B cell (primary cell): ENCODE data around the gene RFX4. TPM values are rescaled to one million over a fixed set of nuclear protein-coding genes. Genes with fewer than 3 reads are reported as not detected.

Source experiments
- ATAC-seq: fragments of 200-7000 bp; cut with Tn5 transposase; one replicate; pipeline ENCODE4 v1.10.0; 2021; ENCODE audit warnings: low read depth, mild to moderate bottlenecking, moderate number of reproducible peaks, moderate library complexity
- CTCF ChIA-PET: fragments of 350-600 bp; sonication (Branson Sonifier 250); formaldehyde crosslinking; loops from one replicate; lab custom pipeline; 2021; ENCODE audit warnings: antibody characterized with exemption, inconsistent platforms; lab: Charles Lee
- POLR2A ChIA-PET: fragments of 350-600 bp; sonication (Branson Sonifier 250); formaldehyde crosslinking; loops from one replicate; lab custom pipeline; 2021; ENCODE audit warnings: antibody characterized with exemption; lab: Charles Lee
- DNase-seq: peaks from one replicate; pipeline ENCODE4 v3.0.0; 2013
- H2AFZ ChIP-seq: 2 replicates; pipeline ENCODE4 v1.6.1; 2012; ENCODE audit warnings: mild to moderate bottlenecking, low read depth, low read length; ENCODE audit not compliant: insufficient read depth, poor library complexity, severe bottlenecking
- H3K27ac ChIP-seq, 2 donors: 1 replicate in 1 of 2; 2 replicates in 1 of 2; pipeline ENCODE4 v1.5.1; 2012 to 2013; ENCODE audit warnings: low read length in 2 of 2, mild to moderate bottlenecking in 2 of 2, moderate library complexity in 1 of 2
- H3K27me3 ChIP-seq, 4 experiments: fragments of 200-600 bp in 1 of 4; sonication (generic) in 1 of 4; replicated peaks in 1 of 4; 1 replicate in 2 of 4; 2 replicates in 2 of 4; pipeline versions ENCODE4 v1.6.1 to v1.7.0; 2013 to 2016; ENCODE audit warnings: low read length in 3 of 4, mild to moderate bottlenecking in 2 of 4, mixed read lengths in 1 of 4, moderate library complexity in 1 of 4; ENCODE audit not compliant: insufficient read depth in 4 of 4, control insufficient read depth in 3 of 4; ENCODE audit errors: control extremely low read depth in 1 of 4
- H3K36me3 ChIP-seq, 2 experiments: replicated peaks in 1 of 2; 1 replicate in 1 of 2; 2 replicates in 1 of 2; pipeline versions ENCODE4 v1.6.1 to v1.7.1; 2013; ENCODE audit warnings: low read length in 1 of 2; ENCODE audit not compliant: insufficient read depth in 2 of 2, control insufficient read depth in 1 of 2; ENCODE audit errors: control extremely low read depth in 1 of 2, extremely low read depth in 1 of 2
- H3K4me1 ChIP-seq, 2 donors: fragments of 200-600 bp in 1 of 2; sonication (generic) in 1 of 2; 1 replicate in 1 of 2; 2 replicates in 1 of 2; pipeline versions ENCODE4 v1.5.1 to v1.6.1; 2013 to 2017; ENCODE audit warnings: low read length in 2 of 2; ENCODE audit not compliant: control insufficient read depth in 2 of 2, insufficient read depth in 2 of 2
- H3K4me2 ChIP-seq: replicated peaks from 2 replicates; pipeline ENCODE3; 2012; ENCODE audit warnings: mild to moderate bottlenecking, low read depth, low read length; ENCODE audit not compliant: poor library complexity, severe bottlenecking
- H3K4me3 ChIP-seq, 5 experiments: fragments of 200-600 bp in 1 of 5; sonication (generic) in 1 of 5; 1 replicate in 3 of 5; 2 replicates in 2 of 5; pipeline versions ENCODE4 v1.5.1 to v1.7.0; 2011 to 2016; ENCODE audit warnings: low read length in 4 of 5, mild to moderate bottlenecking in 4 of 5, low read depth in 2 of 5, control low read depth in 1 of 5, moderate library complexity in 1 of 5; ENCODE audit not compliant: insufficient read depth in 1 of 5; ENCODE audit errors: control extremely low read depth in 1 of 5, extremely low read depth in 1 of 5
- H3K79me2 ChIP-seq: fragments of 200-600 bp; sonication (generic); one replicate; pipeline ENCODE4 v1.6.0; 2016; ENCODE audit warnings: low read length; ENCODE audit not compliant: control insufficient read depth, insufficient read depth
- H3K9ac ChIP-seq: fragments of 200-600 bp; sonication (generic); 2 replicates; pipeline ENCODE4 v1.6.1; 2017; ENCODE audit warnings: mild to moderate bottlenecking, low read length, moderate library complexity
- H3K9me3 ChIP-seq, 3 donors: one replicate each; pipeline versions ENCODE4 v1.6.1 to v1.7.1; 2013; ENCODE audit warnings: low read length in 2 of 3; ENCODE audit not compliant: control insufficient read depth in 2 of 3, insufficient read depth in 1 of 3; ENCODE audit errors: control extremely low read depth in 1 of 3
- H4K20me1 ChIP-seq: 2 replicates; pipeline ENCODE4 v1.6.0; 2012; ENCODE audit warnings: mild to moderate bottlenecking, low read length; ENCODE audit not compliant: insufficient read depth, control insufficient read depth, poor library complexity, severe bottlenecking
- H3K27ac Mint-ChIP-seq: one replicate; pipeline ENCODE4 v1.8.0; 2021; ENCODE audit warnings: mixed read lengths
- H3K27me3 Mint-ChIP-seq: one replicate; pipeline ENCODE4 v1.8.0; 2021; ENCODE audit warnings: mixed read lengths
- H3K4me1 Mint-ChIP-seq: one replicate; pipeline ENCODE4 v1.8.0; 2021; ENCODE audit warnings: mixed read lengths
- H3K4me3 Mint-ChIP-seq: one replicate; pipeline ENCODE4 v1.8.0; 2021; ENCODE audit warnings: mixed read lengths
- H3K9me3 Mint-ChIP-seq: one replicate; pipeline ENCODE4 v1.8.0; 2022; ENCODE audit warnings: mixed read lengths; ENCODE audit not compliant: insufficient read depth
- CTCF ChIP-seq: fragments of 200-600 bp; IDR thresholded peaks from one replicate; pipeline ENCODE4 v1.8.0; 2022; ENCODE audit warnings: antibody characterized with exemption, mild to moderate bottlenecking
- EZH2 ChIP-seq: IDR thresholded peaks from 2 replicates; pipeline ENCODE4 v1.6.1; 2012; ENCODE audit warnings: borderline replicate concordance, low read depth, mild to moderate bottlenecking, moderate library complexity, low read length; ENCODE audit not compliant: insufficient read depth, poor library complexity, severe bottlenecking
- WGBS: methylation state at CpG from one replicate; pipeline ENCODE4 v1.1.5; 2013; ENCODE audit warnings: missing lambda C conversion rate; ENCODE audit not compliant: insufficient coverage; 5-methylcytosine and 5-hydroxymethylcytosine counted together
- intact Hi-C: fragments of 100-400 bp; cut with micrococcal nuclease; formaldehyde crosslinking; loops from one replicate; pipeline ENCODE4 v1.10.0; 2022
- polyA plus RNA-seq: library from polyadenylated mRNA; depleted of rRNA; stranded (reverse); fragments of >200 nt; gene quantifications from 2 replicates; pipeline ENCODE4 v1.2.3, GENCODE V29; 2012
- total RNA-seq, 2 donors: library from RNA; stranded (reverse); fragments of 120-200 nt in 1 of 2; gene quantifications; 1 replicate in 1 of 2; 2 replicates in 1 of 2; pipeline versions ENCODE4 v1.2.3 to v1.2.4, GENCODE V29; 2013 to 2022

The RFX4 gene
- total and polyA plus RNA-seq, 2 donors (not counting 1 experiment from before 2014, with no cell fraction given), result not detected

- CTCF ChIA-PET, result no interaction called here
- no peak overlapping the region for H3K9ac ChIP-seq
- WGBS, result 100% methylated on average over 2 of the region's 4 CpGs
- H3K27ac Mint-ChIP-seq, result no peak overlapping the region
- H3K27ac ChIP-seq, result no peak overlapping the region
- no peaks in the 10 kb centered on the region for H3K9me3 Mint-ChIP-seq
- no peak for DNase-seq
- H3K27me3 Mint-ChIP-seq, result peaks cover 28% of the 10 kb centered on the region
- intact Hi-C loops, result no loop called here
- peaks cover 4 to 17% (median 9%) of the 10 kb centered on the region in 3 donors for H3K9me3 ChIP-seq
- ATAC-seq, result no peak
- no peak overlapping the region for H3K4me2 ChIP-seq
- H3K4me3 ChIP-seq, result no peak overlapping the region
- peaks cover 0 to 4% (median 2%) of the 10 kb centered on the region in 4 experiments for H3K27me3 ChIP-seq
- H3K4me3 Mint-ChIP-seq, result no peak overlapping the region
- no peak for TF ChIP-seq EZH2
- TF ChIP-seq CTCF, result no peak
- H3K36me3 ChIP-seq, result no peaks in the 10 kb centered on the region
- no peak overlapping the region for H2AFZ ChIP-seq
- H3K4me1 ChIP-seq, result no peaks in the 10 kb centered on the region
- H3K4me1 Mint-ChIP-seq, result no peaks in the 10 kb centered on the region
- H3K79me2 ChIP-seq, result no peaks in the 10 kb centered on the region
- POLR2A ChIA-PET, result no interaction called here
- H4K20me1 ChIP-seq, result no peaks in the 10 kb centered on the region
These were observed 114.0 kb downstream of the RFX4 start for GRCh38 chr12:106696681-106697417.

GRCh38 chr12:106704081-106704480 lies 121.3 kb downstream of the RFX4 start:
- Histone ChIP-seq H3K4me3 (no peak overlapping the region), H3K4me2 (no peak overlapping the region), H2AFZ (no peak overlapping the region), H3K79me2 (no peaks in the 10 kb centered on the region), H3K36me3 (no peaks in the 10 kb centered on the region), H3K9ac (no peak overlapping the region), H3K4me1 (no peaks in the 10 kb centered on the region), H4K20me1 (no peaks in the 10 kb centered on the region), H3K9me3 (peaks cover 6 to 18% (median 11%) of the 10 kb centered on the region in 3 donors), H3K27ac (no peak overlapping the region), H3K27me3 (peaks cover 0 to 11% (median 4%) of the 10 kb centered on the region in 4 experiments)
- Mint-ChIP-seq H3K4me1 (no peaks in the 10 kb centered on the region), H3K27ac (no peak overlapping the region), H3K4me3 (no peak overlapping the region), H3K27me3 (peaks cover 12% of the 10 kb centered on the region), H3K9me3 (peaks cover 5% of the 10 kb centered on the region)
- DNase-seq (no peak), ATAC-seq (no peak)
- ChIA-PET CTCF (no interaction called here), POLR2A (no interaction called here)
- no peak for TF ChIP-seq CTCF
- no peak for TF ChIP-seq EZH2
- intact Hi-C loops, result no loop called here
- whole genome bisulfite sequencing, result 43% methylated on average over 1 of the region's 3 CpGs
